HCT116 (cell line): ENCODE results near the gene USP48. TPM values are rescaled to one million over a fixed set of nuclear protein-coding genes. Genes with fewer than 3 reads are reported as not detected.

ENCODE experiments used
- ATAC-seq: fragments of 200-7000 bp; cut with Tn5 transposase; 2 replicates; pipeline ENCODE4 v1.9.1; 2020; ENCODE audit warnings: mild to moderate bottlenecking, moderate library complexity
- BruUV-seq: library from RNA; stranded (reverse); fragments of 400-500 nt; replicated peaks from 2 replicates; lab custom pipeline; 2021; lab: Mats Ljungman, UMichigan
- CTCF ChIA-PET: fragments of 300-600 bp; sonication (Branson Sonifier 250); formaldehyde crosslinking; loops from one replicate; lab custom pipeline; 2021; ENCODE audit warnings: antibody characterized with exemption; lab: Charles Lee
- POLR2A ChIA-PET: fragments of 300-600, 350-600 bp; sonication (Branson Sonifier 250); formaldehyde crosslinking; loops from one replicate; lab custom pipeline; 2021; ENCODE audit warnings: antibody characterized with exemption; lab: Charles Lee
- RAD21 ChIA-PET, 2 experiments: fragments of 300-600 bp; sonication (Branson Sonifier 250); formaldehyde crosslinking; loops; one replicate each; lab custom pipeline; 2023; ENCODE audit warnings: low total read pairs in 2 of 2; ENCODE audit not compliant: uncharacterized antibody in 2 of 2, unreplicated experiment in 2 of 2, low non-redundant PET in 1 of 2; lab: Charles Lee
- DNase-seq: peaks from one replicate; pipeline ENCODE4 v3.0.0-alpha.2; 2010; ENCODE audit warnings: low read depth, low spot score
- H2AFZ ChIP-seq: fragments of 200-600 bp; shearing (Covaris generic), sonication (generic); 2 replicates; pipeline ENCODE4 v1.6.1; 2017; ENCODE audit warnings: low read depth, mixed run types, mixed read lengths, antibody characterized with exemption, low read length; ENCODE audit not compliant: poor library complexity, severe bottlenecking
- H3K27ac ChIP-seq: 2 replicates; pipeline ENCODE4 v1.5.1; 2012; ENCODE audit warnings: low read depth, low read length
- H3K27me3 ChIP-seq: fragments of 200-600 bp; sonication (generic); 2 replicates; pipeline ENCODE4 v1.6.1; 2016; ENCODE audit warnings: mixed run types, low read length, mixed read lengths; ENCODE audit not compliant: insufficient read depth
- H3K36me3 ChIP-seq, 2 experiments: fragments of 200-500 bp in 1 of 2; fragments of 200-600 bp in 1 of 2; sonication (Bioruptor generic) in 1 of 2; sonication (generic) in 1 of 2; 2 replicates each; pipeline versions ENCODE4 v1.5.1 to v1.6.1; 2014 to 2016; ENCODE audit warnings: low read length in 2 of 2, inconsistent platforms in 1 of 2, mixed read lengths in 1 of 2, mixed run types in 1 of 2; ENCODE audit not compliant: insufficient read depth in 2 of 2, control insufficient read depth in 1 of 2
- H3K4me1 ChIP-seq, 2 experiments: fragments of 200-600 bp in 1 of 2; sonication (generic) in 1 of 2; 2 replicates each; pipeline versions ENCODE4 v1.5.1 to v1.6.1; 2012 to 2017; ENCODE audit warnings: low read length in 2 of 2, inconsistent platforms in 1 of 2, mild to moderate bottlenecking in 1 of 2, mixed read lengths in 1 of 2, mixed run types in 1 of 2, moderate library complexity in 1 of 2; ENCODE audit not compliant: insufficient read depth in 2 of 2, control insufficient read depth in 1 of 2
- H3K4me2 ChIP-seq: fragments of 200-600 bp; sonication (generic); 2 replicates; pipeline ENCODE4 v1.6.1; 2017; ENCODE audit warnings: mixed run types, low read length, mixed read lengths
- H3K4me3 ChIP-seq, 2 experiments: fragments of 200-600 bp in 1 of 2; sonication (generic) in 1 of 2; replicated peaks in 1 of 2; 2 replicates each; pipeline ENCODE4 v1.5.1; 2011 to 2016; ENCODE audit warnings: low read length in 2 of 2, control low read depth in 1 of 2, low read depth in 1 of 2, mild to moderate bottlenecking in 1 of 2, mixed read lengths in 1 of 2, mixed run types in 1 of 2
- H3K79me2 ChIP-seq: fragments of 200-600 bp; sonication (generic); 2 replicates; pipeline ENCODE4 v1.6.1; 2017; ENCODE audit warnings: mild to moderate bottlenecking, mixed run types, low read length, moderate library complexity, mixed read lengths; ENCODE audit not compliant: insufficient read depth
- H3K9ac ChIP-seq: fragments of 200-600 bp; sonication (generic); 2 replicates; pipeline ENCODE4 v1.6.1; 2016; ENCODE audit warnings: low read length, mixed read lengths
- H3K9me2 ChIP-seq: fragments of 200-600 bp; sonication (generic), shearing (Covaris generic); 2 replicates; pipeline ENCODE4 v1.6.1; 2017; ENCODE audit warnings: mixed run types, mild to moderate bottlenecking, moderate library complexity; ENCODE audit not compliant: insufficient read depth
- H3K9me3 ChIP-seq, 2 experiments: fragments of 200-500 bp in 1 of 2; fragments of 200-600 bp in 1 of 2; sonication (Bioruptor generic) in 1 of 2; sonication (generic) in 1 of 2; 2 replicates each; pipeline ENCODE4 v1.6.1; 2014 to 2017; ENCODE audit warnings: low read length in 2 of 2, mixed read lengths in 2 of 2, inconsistent platforms in 1 of 2, low read depth in 1 of 2, mild to moderate bottlenecking in 1 of 2, mixed run types in 1 of 2, moderate library complexity in 1 of 2; ENCODE audit not compliant: control insufficient read depth in 1 of 2, insufficient read depth in 1 of 2
- H4K20me1 ChIP-seq: fragments of 200-600 bp; sonication (generic), shearing (Covaris generic); 2 replicates; pipeline ENCODE4 v1.6.1; 2017; ENCODE audit warnings: mixed run types, mild to moderate bottlenecking, moderate library complexity; ENCODE audit not compliant: insufficient read depth
- ATF3 ChIP-seq: IDR thresholded peaks from 2 replicates; pipeline ENCODE4 v1.6.1; 2012
- ELF1 ChIP-seq: IDR thresholded peaks from 2 replicates; pipeline ENCODE4 v1.6.1; 2012; ENCODE audit warnings: low read depth, borderline replicate concordance
- EZH2 ChIP-seq: fragments of 200-600 bp; sonication (generic); IDR thresholded peaks from 2 replicates; pipeline ENCODE4 v1.6.1; 2017; ENCODE audit warnings: antibody characterized with exemption, mixed run types
- FOSL1 ChIP-seq: IDR thresholded peaks from 2 replicates; pipeline ENCODE4 v1.6.1; 2012; ENCODE audit warnings: low read depth
- SP1 ChIP-seq: IDR thresholded peaks from 2 replicates; pipeline ENCODE4 v1.6.1; 2012; ENCODE audit warnings: low read depth
- YY1 ChIP-seq: IDR thresholded peaks from 2 replicates; pipeline ENCODE4 v1.6.1; 2011; ENCODE audit warnings: low read length, low read depth, moderate library complexity, mild to moderate bottlenecking; ENCODE audit not compliant: insufficient replicate concordance; ENCODE audit errors: extremely low read depth
- ZBTB33 ChIP-seq: IDR thresholded peaks from 2 replicates; pipeline ENCODE4 v1.6.1; 2011; ENCODE audit warnings: mild to moderate bottlenecking, low read length, moderate library complexity; ENCODE audit not compliant: insufficient replicate concordance; ENCODE audit errors: extremely low read depth
- ZFX ChIP-seq: fragments of 450-650 bp; IDR thresholded peaks from 2 replicates; pipeline ENCODE4 v1.6.1; 2017
- intact Hi-C: fragments of 100-400 bp; cut with micrococcal nuclease; formaldehyde crosslinking; loops from 2 replicates; pipeline ENCODE4 v1.10.0; 2022
- total RNA-seq: library from RNA; stranded (reverse); gene quantifications from one replicate; pipeline ENCODE4 v1.2.1, GENCODE V29; 2021; ENCODE audit not compliant: unreplicated experiment
- TF ChIP-seq, protein P1 (sequence below), 3 experiments: fragments of 200-600 bp in 1 of 3; sonication (generic) in 1 of 3; IDR thresholded peaks in 2 of 3; conservative IDR thresholded peaks in 1 of 3; 2 replicates each; pipeline ENCODE4 v1.5.1; 2012 to 2017; ENCODE audit warnings: low read depth in 2 of 3, low read length in 2 of 3, antibody characterized with exemption in 1 of 3, borderline replicate concordance in 1 of 3, control low read depth in 1 of 3, mild to moderate bottlenecking in 1 of 3, mixed read lengths in 1 of 3, mixed run types in 1 of 3, moderate library complexity in 1 of 3; ENCODE audit not compliant: insufficient read depth in 1 of 3

Gene USP48
- total RNA-seq, 1 experiment from 2014 or later: 54.8 TPM

GRCh38 chr1:21652937-21653743 is 129.8 kb downstream of the USP48 start:
- Histone ChIP-seq H3K9ac (no peak overlapping the region), H3K79me2 (no peaks in the 10 kb centered on the region), H3K4me3 (no peak overlapping the region), H3K4me1 (peaks cover 11 to 46% of the 10 kb centered on the region in 2 experiments), H2AFZ (no peak overlapping the region), H4K20me1 (no peaks in the 10 kb centered on the region), H3K9me2 (no peaks in the 10 kb centered on the region), H3K27me3 (no peaks in the 10 kb centered on the region), H3K4me2 (peak overlapping the region; percentile 7; the same call in 1 of the 2 replicates), H3K27ac (no peak overlapping the region), H3K36me3 (no peaks in the 10 kb centered on the region)
- POLR2A ChIA-PET: no interaction called here
- intact Hi-C loops: loop anchor here (10.0 kb wide), 1 partner anchor 138 kb away; no protein-coding TSS in a partner anchor
- no TSS peak for BruUV-seq
- ATAC-seq: no peak
- TF ChIP-seq YY1: no peak
- TF ChIP-seq, protein P1, sequence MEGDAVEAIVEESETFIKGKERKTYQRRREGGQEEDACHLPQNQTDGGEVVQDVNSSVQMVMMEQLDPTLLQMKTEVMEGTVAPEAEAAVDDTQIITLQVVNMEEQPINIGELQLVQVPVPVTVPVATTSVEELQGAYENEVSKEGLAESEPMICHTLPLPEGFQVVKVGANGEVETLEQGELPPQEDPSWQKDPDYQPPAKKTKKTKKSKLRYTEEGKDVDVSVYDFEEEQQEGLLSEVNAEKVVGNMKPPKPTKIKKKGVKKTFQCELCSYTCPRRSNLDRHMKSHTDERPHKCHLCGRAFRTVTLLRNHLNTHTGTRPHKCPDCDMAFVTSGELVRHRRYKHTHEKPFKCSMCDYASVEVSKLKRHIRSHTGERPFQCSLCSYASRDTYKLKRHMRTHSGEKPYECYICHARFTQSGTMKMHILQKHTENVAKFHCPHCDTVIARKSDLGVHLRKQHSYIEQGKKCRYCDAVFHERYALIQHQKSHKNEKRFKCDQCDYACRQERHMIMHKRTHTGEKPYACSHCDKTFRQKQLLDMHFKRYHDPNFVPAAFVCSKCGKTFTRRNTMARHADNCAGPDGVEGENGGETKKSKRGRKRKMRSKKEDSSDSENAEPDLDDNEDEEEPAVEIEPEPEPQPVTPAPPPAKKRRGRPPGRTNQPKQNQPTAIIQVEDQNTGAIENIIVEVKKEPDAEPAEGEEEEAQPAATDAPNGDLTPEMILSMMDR (IDR thresholded peaks at IDR 0.05 in 2 of 3, conservative IDR thresholded peaks at IDR 0.05 in 1 of 3; ENCODE audit: borderline replicate concordance in 1 of 3, insufficient read depth in 1 of 3, low read depth in 2 of 3, low read length in 2 of 3): no peak
- no peak for TF ChIP-seq ELF1
- no peak for TF ChIP-seq SP1
- TF ChIP-seq ATF3: no peak
- TF ChIP-seq FOSL1: no peak
- no peak for TF ChIP-seq EZH2
- TF ChIP-seq ZFX: no peak
- no peak for TF ChIP-seq ZBTB33
- TF ChIP-seq, all 23 proteins: peak for 0
- no peaks in the 10 kb centered on the region for H3K9me3 ChIP-seq
- no peak for DNase-seq
- CTCF ChIA-PET: no interaction called here
- RAD21 ChIA-PET: no interaction called here
